Esophagus squamous epithelium (tissue), 4 donors: Measurements from ENCODE around the gene PAPLN.

ENCODE experiments used
- CTCF ChIP-seq, 6 experiments: fragments of 450-650 bp in 4 of 6; fragments of 200-600 bp in 2 of 6; sonication (generic) in 2 of 6; IDR thresholded peaks; one replicate each; pipeline ENCODE4 v1.5.1; 2016 to 2019; ENCODE audit warnings: antibody characterized with exemption in 6 of 6, mild to moderate bottlenecking in 4 of 6, moderate library complexity in 4 of 6
- POLR2A ChIP-seq, 4 donors: fragments of 450-650 bp; IDR thresholded peaks; one replicate each; pipeline ENCODE4 v1.6.1; 2017; ENCODE audit warnings: antibody characterized with exemption in 4 of 4, mild to moderate bottlenecking in 4 of 4, moderate library complexity in 3 of 4

- no peak for TF ChIP-seq POLR2A (IDR thresholded peaks at IDR 0.05)
- TF ChIP-seq CTCF (IDR thresholded peaks at IDR 0.05), result no peak
These were observed 45.9 kb upstream of the PAPLN start for GRCh38 chr14:73191441-73191840.
